AG20443 (cell line): ENCODE data around the gene MACROD2.
A peak's percentile ranks its signal among the peaks of the same experiment; 100 is the strongest.
"Not testable (repeated sequence)": the region's sequence is repeated elsewhere in the genome, so short reads cannot be mapped to it uniquely, and the experiment has no call there.

ENCODE experiments used
- DNase-seq: peaks from one replicate; pipeline ENCODE4 v3.0.0; 2012; ENCODE audit warnings: low spot score, mixed read lengths

The MACROD2 gene

GRCh38 chr20:15756754-15757115, 1761.4 kb downstream of the MACROD2 start:
- no peak for DNase-seq

GRCh38 chr20:15759594-15759993, 1764.3 kb downstream of the MACROD2 start:
- peak; percentile 36 for DNase-seq

- DNase-seq = peak; percentile 10
Measured at GRCh38 chr20:15760001-15760621, 1764.8 kb downstream of the MACROD2 start.

GRCh38 chr20:15763366-15763765, 1768.0 kb downstream of the MACROD2 start:
- DNase-seq = no peak

GRCh38 chr20:15767586-15767985, 1772.3 kb downstream of the MACROD2 start:
- no peak for DNase-seq

GRCh38 chr20:15767999-15768741, 1772.9 kb downstream of the MACROD2 start:
- DNase-seq = no peak

- DNase-seq = no peak
Measured at GRCh38 chr20:15772826-15773225, 1777.5 kb downstream of the MACROD2 start.

- DNase-seq = no peak
Measured at GRCh38 chr20:15774926-15775325, 1779.6 kb downstream of the MACROD2 start.

GRCh38 chr20:15776770-15777466, 1781.6 kb downstream of the MACROD2 start:
- no peak for DNase-seq

GRCh38 chr20:15784020-15784419, 1788.7 kb downstream of the MACROD2 start:
- DNase-seq = no peak

GRCh38 chr20:15789079-15789478, 1793.8 kb downstream of the MACROD2 start:
- DNase-seq = no peak

- no peak for DNase-seq
Measured at GRCh38 chr20:15792855-15793254, 1797.5 kb downstream of the MACROD2 start.

- no peak for DNase-seq
Measured at GRCh38 chr20:15794409-15794808, 1799.1 kb downstream of the MACROD2 start.

- no peak for DNase-seq
Measured at GRCh38 chr20:15795305-15796019, 1800.1 kb downstream of the MACROD2 start.

GRCh38 chr20:15799871-15800270, 1804.6 kb downstream of the MACROD2 start:
- DNase-seq = no peak

GRCh38 chr20:15802020-15802419, 1806.7 kb downstream of the MACROD2 start:
- DNase-seq = no peak

- DNase-seq = no peak
Measured at GRCh38 chr20:15805154-15805553, 1809.8 kb downstream of the MACROD2 start.

- DNase-seq = no peak
Measured at GRCh38 chr20:15806105-15806504, 1810.8 kb downstream of the MACROD2 start.

- no peak for DNase-seq
Measured at GRCh38 chr20:15807271-15807670, 1812.0 kb downstream of the MACROD2 start.

- not testable (repeated sequence) for DNase-seq
Measured at GRCh38 chr20:15807771-15808170, 1812.5 kb downstream of the MACROD2 start.

- no peak for DNase-seq
Measured at GRCh38 chr20:15811951-15812350, 1816.6 kb downstream of the MACROD2 start.

GRCh38 chr20:15812696-15813095, 1817.4 kb downstream of the MACROD2 start:
- DNase-seq = no peak

GRCh38 chr20:15814360-15814759, 1819.0 kb downstream of the MACROD2 start:
- no peak for DNase-seq
